ENCODE results near the gene C6orf47.

The C6orf47 gene

DNA sequence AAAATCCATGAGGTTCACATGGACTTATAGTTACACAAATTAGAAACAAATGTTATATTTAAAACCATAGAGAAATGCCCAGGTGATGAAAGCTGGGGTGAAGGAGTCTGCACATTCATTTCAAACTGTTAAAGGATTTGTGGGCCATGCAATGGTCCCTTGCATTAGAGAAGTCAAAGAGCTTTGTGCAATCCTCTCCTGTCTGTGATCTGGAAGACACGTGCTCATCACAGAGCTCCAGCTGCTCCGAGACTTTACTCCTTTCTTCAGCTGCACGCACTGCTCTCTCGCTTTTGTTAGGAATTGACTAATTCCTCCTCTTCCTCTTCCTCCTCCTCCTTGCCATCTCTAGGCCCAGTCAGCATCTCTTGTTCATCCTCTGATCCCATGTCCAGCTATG lies 49.6 kb downstream of the C6orf47 start:
- Histone ChIP-seq H3K27ac (ENCODE audit: insufficient read depth, low read depth, low read length, poor library complexity, severe bottlenecking) (no peak overlapping the region), H3K4me3 (ENCODE audit: insufficient read depth, low read depth, low read length) (no peak overlapping the region), H3K9me3 (ENCODE audit: control insufficient read depth, low read length) (no peaks in the 10 kb centered on the region), H3K4me1 (ENCODE audit: control insufficient read depth, insufficient read depth, low read length) (peaks cover 4% of the 10 kb centered on the region), H3K36me3 (ENCODE audit: control insufficient read depth, insufficient read depth, low read length) (no peaks in the 10 kb centered on the region), H3K27me3 (ENCODE audit: control insufficient read depth, insufficient read depth, low read length, poor library complexity, severe bottlenecking) (no peaks in the 10 kb centered on the region)
- WGBS, 2 experiments: 87 to 92% methylated on average over 4 of the region's 4 CpGs

DNA sequence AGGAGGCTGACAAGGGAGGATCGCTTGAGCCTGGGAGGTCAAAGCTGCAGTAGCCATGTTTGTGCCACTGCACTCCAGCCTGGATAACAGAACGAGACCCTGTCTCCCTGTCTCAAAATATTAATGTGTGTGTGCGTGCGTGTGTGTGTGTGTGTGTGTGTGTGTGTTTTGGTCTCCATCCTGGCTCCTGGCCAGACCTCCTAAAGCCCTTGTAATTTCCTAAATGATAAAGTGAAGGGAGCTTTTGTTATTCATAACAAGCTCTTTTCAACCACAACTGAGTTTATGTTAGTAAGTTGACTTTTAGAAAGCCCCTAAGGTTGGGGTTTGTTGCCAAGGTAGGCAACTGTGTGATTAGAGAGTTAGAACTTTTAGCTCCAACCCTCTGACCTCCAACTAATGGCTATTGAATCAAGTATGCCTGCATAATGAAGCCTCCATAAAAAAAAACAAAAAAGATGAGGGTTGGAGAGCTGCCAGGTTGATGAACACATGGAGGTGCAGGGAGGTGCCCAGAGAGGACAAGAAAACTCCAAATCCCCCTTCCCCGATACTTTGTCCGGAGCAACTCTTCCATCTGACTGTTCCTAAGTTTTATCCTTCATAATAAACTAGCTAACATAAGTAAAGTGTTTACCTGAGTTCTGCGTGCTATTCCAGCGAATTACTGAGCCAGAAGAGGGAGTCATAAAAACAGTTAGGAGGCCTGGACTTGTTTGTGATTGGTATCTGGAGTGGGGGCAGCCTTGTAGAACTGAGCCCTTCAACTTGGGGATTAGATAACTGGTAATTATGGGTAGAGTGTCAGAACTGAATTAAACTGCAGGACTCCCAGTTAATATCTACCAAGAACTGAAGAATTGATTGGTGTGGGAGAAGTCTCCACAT lies 50.8 kb downstream of the C6orf47 start:
- Histone ChIP-seq H3K4me3 (ENCODE audit: insufficient read depth, low read depth, low read length) (no peak overlapping the region), H3K4me1 (ENCODE audit: control insufficient read depth, insufficient read depth, low read length) (no peaks in the 10 kb centered on the region), H3K27me3 (ENCODE audit: control insufficient read depth, insufficient read depth, low read length, poor library complexity, severe bottlenecking) (no peaks in the 10 kb centered on the region), H3K27ac (ENCODE audit: insufficient read depth, low read depth, low read length, poor library complexity, severe bottlenecking) (no peak overlapping the region), H3K9me3 (ENCODE audit: control insufficient read depth, low read length) (no peaks in the 10 kb centered on the region), H3K36me3 (ENCODE audit: control insufficient read depth, insufficient read depth, low read length) (no peaks in the 10 kb centered on the region)
- 89 to 90% methylated on average over 8 of the region's 8 CpGs for WGBS, 2 experiments
